Liver (tissue), 9 donors: Measurements from ENCODE around the gene ARL5A. TPM values are rescaled to one million over a fixed set of nuclear protein-coding genes. Genes with fewer than 3 reads are reported as not detected.
"Not testable (repeated sequence)": the region's sequence is repeated elsewhere in the genome, so short reads cannot be mapped to it uniquely, and the experiment has no call there.

Source experiments
- DNase-seq: peaks from one replicate; pipeline ENCODE4 v3.0.0-alpha.2; 2017; ENCODE audit warnings: low spot score
- H3K27ac ChIP-seq, 2 donors: one replicate each; pipeline ENCODE4 v1.7.0; 2013; ENCODE audit warnings: inconsistent platforms in 2 of 2, low read length in 2 of 2, control low read depth in 1 of 2, low read depth in 1 of 2, mild to moderate bottlenecking in 1 of 2
- H3K27me3 ChIP-seq, 4 donors: one replicate each; pipeline versions ENCODE4 v1.6.1 to v1.7.0; 2013; ENCODE audit warnings: low read length in 3 of 4, inconsistent platforms in 1 of 4, mild to moderate bottlenecking in 1 of 4, moderate library complexity in 1 of 4; ENCODE audit not compliant: control insufficient read depth in 4 of 4, insufficient read depth in 4 of 4
- H3K36me3 ChIP-seq, 4 donors: one replicate each; pipeline versions ENCODE4 v1.6.1 to v1.7.0; 2013; ENCODE audit warnings: low read length in 3 of 4, mild to moderate bottlenecking in 3 of 4, low read depth in 1 of 4, moderate library complexity in 1 of 4; ENCODE audit not compliant: control insufficient read depth in 4 of 4, insufficient read depth in 3 of 4
- H3K4me1 ChIP-seq, 4 donors: one replicate each; pipeline versions ENCODE4 v1.6.1 to v1.7.0; 2013; ENCODE audit warnings: low read length in 3 of 4, mild to moderate bottlenecking in 3 of 4, moderate library complexity in 1 of 4; ENCODE audit not compliant: control insufficient read depth in 4 of 4, insufficient read depth in 4 of 4
- H3K4me3 ChIP-seq, 3 donors: one replicate each; pipeline versions ENCODE4 v1.6.1 to v1.7.0; 2013; ENCODE audit warnings: low read length in 3 of 3, control low read depth in 1 of 3, low read depth in 1 of 3, mild to moderate bottlenecking in 1 of 3
- H3K9ac ChIP-seq, 2 donors: one replicate each; pipeline ENCODE4 v1.7.0; 2013; ENCODE audit warnings: low read length in 2 of 2, mild to moderate bottlenecking in 2 of 2, moderate library complexity in 2 of 2, control low read depth in 1 of 2, low read depth in 1 of 2
- H3K9me3 ChIP-seq, 4 donors: one replicate each; pipeline versions ENCODE4 v1.6.1 to v1.7.0; 2013; ENCODE audit warnings: low read length in 3 of 4; ENCODE audit not compliant: control insufficient read depth in 4 of 4
- ATF3 ChIP-seq: IDR thresholded peaks from 2 replicates; pipeline ENCODE4 v1.6.1; 2016; ENCODE audit warnings: antibody characterized with exemption
- CTCF ChIP-seq: fragments of 150-350 bp; IDR thresholded peaks from 2 replicates; pipeline ENCODE4 v1.5.1; 2017; ENCODE audit warnings: improper control_type of control experiment, low read depth, low read length; ENCODE audit not compliant: missing input control
- EGR1 ChIP-seq, 2 donors: IDR thresholded peaks; 2 replicates each; pipeline ENCODE4 v1.6.1; 2016 to 2018; ENCODE audit warnings: antibody characterized with exemption in 2 of 2, low read depth in 2 of 2
- FOXA1 ChIP-seq: IDR thresholded peaks from 2 replicates; pipeline ENCODE4 v1.6.1; 2016; ENCODE audit warnings: antibody characterized with exemption
- FOXA2 ChIP-seq: IDR thresholded peaks from 2 replicates; pipeline ENCODE4 v1.6.1; 2016; ENCODE audit warnings: antibody characterized with exemption
- GABPA ChIP-seq, 2 donors: IDR thresholded peaks in 1 of 2; conservative IDR thresholded peaks in 1 of 2; 2 replicates each; pipeline ENCODE4 v1.6.1; 2016; ENCODE audit warnings: antibody characterized with exemption in 2 of 2, mild to moderate bottlenecking in 1 of 2, moderate library complexity in 1 of 2
- HNF4A ChIP-seq, 2 donors: conservative IDR thresholded peaks; 2 replicates each; pipeline ENCODE4 v1.6.1; 2016; ENCODE audit warnings: antibody characterized with exemption in 2 of 2, mild to moderate bottlenecking in 2 of 2
- HNF4G ChIP-seq: IDR thresholded peaks from 2 replicates; pipeline ENCODE4 v1.6.1; 2016; ENCODE audit warnings: antibody characterized with exemption
- JUND ChIP-seq, 2 donors: IDR thresholded peaks; 2 replicates each; pipeline ENCODE4 v1.6.1; 2016; ENCODE audit warnings: antibody characterized with exemption in 2 of 2
- MAX ChIP-seq: IDR thresholded peaks from 2 replicates; pipeline ENCODE4 v1.6.1; 2016; ENCODE audit warnings: antibody characterized with exemption
- NR2F2 ChIP-seq: IDR thresholded peaks from 2 replicates; pipeline ENCODE4 v1.6.1; 2016; ENCODE audit warnings: antibody characterized with exemption
- RAD21 ChIP-seq, 2 donors: IDR thresholded peaks; 2 replicates each; pipeline ENCODE4 v1.6.1; 2016; ENCODE audit warnings: antibody characterized with exemption in 2 of 2, mild to moderate bottlenecking in 2 of 2
- REST ChIP-seq: IDR thresholded peaks from 2 replicates; pipeline ENCODE4 v1.6.1; 2016; ENCODE audit warnings: antibody characterized with exemption, mild to moderate bottlenecking
- RXRA ChIP-seq, 2 donors: IDR thresholded peaks; 2 replicates each; pipeline ENCODE4 v1.6.1; 2017 to 2018; ENCODE audit warnings: antibody characterized with exemption in 2 of 2, mild to moderate bottlenecking in 1 of 2
- SP1 ChIP-seq: IDR thresholded peaks from 2 replicates; pipeline ENCODE4 v1.6.1; 2018; ENCODE audit warnings: antibody characterized with exemption, mild to moderate bottlenecking
- TAF1 ChIP-seq: conservative IDR thresholded peaks from 2 replicates; pipeline ENCODE4 v1.6.1; 2016; ENCODE audit warnings: antibody characterized with exemption, mild to moderate bottlenecking
- YY1 ChIP-seq: IDR thresholded peaks from 2 replicates; pipeline ENCODE4 v1.6.1; 2016; ENCODE audit warnings: antibody characterized with exemption, mild to moderate bottlenecking
- ZBTB33 ChIP-seq: IDR thresholded peaks from 2 replicates; pipeline ENCODE4 v1.6.1; 2016; ENCODE audit warnings: antibody characterized with exemption
- WGBS: extraction: QIAGEN DNeasy Blood & Tissue Kit; methylation state at CpG from one replicate; pipeline ENCODE4 v1.1.7; 2013; 5-methylcytosine and 5-hydroxymethylcytosine counted together
- polyA plus RNA-seq, 2 donors: library from polyadenylated mRNA; stranded (reverse) in 1 of 2; unstranded in 1 of 2; fragments of 200-250 nt in 1 of 2; fragments of >200 nt in 1 of 2; fragmentation: Nextera tagmentation in 1 of 2; extraction: Ambion mirVana in 1 of 2; gene quantifications; one replicate each; pipeline versions ENCODE4 v1.2.1 to v1.2.3, GENCODE V29; 2013 to 2015
- total RNA-seq, 2 donors: library from RNA; depleted of rRNA; stranded (reverse); fragments of >200 nt; gene quantifications; one replicate each; pipeline ENCODE4 v1.2.3, GENCODE V29; 2014
- donor health status: healthy.
- donor health status: healthy.
- donor health status: healthy.
- donor health status: healthy.
- donor health status: healthy.

The ARL5A gene, protein sequence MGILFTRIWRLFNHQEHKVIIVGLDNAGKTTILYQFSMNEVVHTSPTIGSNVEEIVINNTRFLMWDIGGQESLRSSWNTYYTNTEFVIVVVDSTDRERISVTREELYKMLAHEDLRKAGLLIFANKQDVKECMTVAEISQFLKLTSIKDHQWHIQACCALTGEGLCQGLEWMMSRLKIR
- total RNA-seq (10 to 100 TPM; 26.3 to 41.6 TPM), polyA plus RNA-seq (1 to 10 TPM; 9.0 to 9.7 TPM)

DNA sequence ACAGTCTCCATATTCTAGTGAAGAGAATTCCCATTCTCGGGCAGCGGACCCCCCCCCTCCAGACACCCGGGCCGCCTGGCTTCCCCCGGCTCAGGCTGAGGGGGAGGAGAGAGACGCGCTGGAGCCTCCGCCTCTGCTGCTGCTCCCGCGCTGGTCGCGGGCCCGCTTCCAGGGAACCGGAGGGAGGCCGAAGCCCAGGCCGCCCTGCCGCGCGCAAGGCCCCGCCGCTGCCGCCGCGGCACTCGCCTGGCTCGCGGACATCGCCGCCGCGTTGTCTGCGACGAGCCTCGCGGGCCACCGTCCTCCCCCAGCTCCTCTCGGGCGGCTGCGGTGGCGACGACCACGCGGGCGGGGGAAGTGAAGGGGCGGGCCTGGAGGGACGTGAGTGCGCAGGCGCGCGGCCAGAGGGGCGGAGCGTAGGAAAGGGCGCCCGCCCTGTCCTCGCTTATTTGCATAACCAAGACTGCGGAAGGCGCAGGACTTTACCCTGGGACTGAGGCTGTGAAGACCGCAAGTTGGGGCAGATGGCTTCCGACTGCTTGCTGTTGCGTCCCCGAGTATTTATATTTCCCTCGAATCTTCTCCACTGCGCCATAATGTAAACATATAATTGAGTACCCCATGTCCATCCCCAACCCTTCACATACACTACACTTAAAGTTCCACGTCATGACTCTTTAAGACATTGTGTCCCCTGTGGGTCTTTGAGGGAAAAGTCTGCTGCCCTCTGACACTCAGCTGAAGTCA is at the start of gene ARL5A:
TSS of gene ARL5A (minus strand) at position 279 of the 747 bp plus-strand sequence. CDS start at position 34, 245 bp downstream.
- Histone ChIP-seq H3K9ac (peak within 1 kb of the TSS; percentile 42 to 99), H3K36me3 (no peaks in the 10 kb centered on the region), H3K27me3 (no peaks in the 10 kb centered on the region), H3K9me3 (no peaks in the 10 kb centered on the region), H3K27ac (peak within 1 kb of the TSS; percentile 76 to 87), H3K4me3 (peak within 1 kb of the TSS; percentile 86 to 100 (median 99)), H3K4me1 (peaks cover 6 to 18% (median 11%) of the 10 kb centered on the region in 4 donors)
- DNase-seq = peak; percentile 95
- no peak for TF ChIP-seq FOXA2
- TF ChIP-seq CTCF = no peak
- TF ChIP-seq HNF4G = peak; percentile 73
- peak in 1 of 2 donors; percentile 23 for TF ChIP-seq RAD21 (IDR thresholded peaks at IDR 0.05)
- TF ChIP-seq NR2F2 = no peak
- TF ChIP-seq GABPA (IDR thresholded peaks at IDR 0.05 in 1 of 2, conservative IDR thresholded peaks at IDR 0.05 in 1 of 2) = peak in 1 of 2 donors; percentile 47
- peak; percentile 89 for TF ChIP-seq SP1
- no peak for TF ChIP-seq FOXA1
- peak; percentile 90 for TF ChIP-seq TAF1
- no peak for TF ChIP-seq MAX
- TF ChIP-seq HNF4A (conservative IDR thresholded peaks at IDR 0.05) = peak; percentile 77 to 86
- no peak for TF ChIP-seq ZBTB33
- peak in 1 of 2 donors; percentile 30 for TF ChIP-seq RXRA (IDR thresholded peaks at IDR 0.05)
- TF ChIP-seq REST = peak; percentile 85
- TF ChIP-seq YY1 = peak; percentile 69
- TF ChIP-seq EGR1 (IDR thresholded peaks at IDR 0.05; ENCODE audit: low read depth in 2 of 2) = peak in 1 of 2 donors; percentile 20
- TF ChIP-seq JUND (IDR thresholded peaks at IDR 0.05) = peak in 1 of 2 donors; percentile 5
- TF ChIP-seq ATF3 = no peak
- WGBS = under 1% methylated on average over 64 of the region's 64 CpGs

DNA sequence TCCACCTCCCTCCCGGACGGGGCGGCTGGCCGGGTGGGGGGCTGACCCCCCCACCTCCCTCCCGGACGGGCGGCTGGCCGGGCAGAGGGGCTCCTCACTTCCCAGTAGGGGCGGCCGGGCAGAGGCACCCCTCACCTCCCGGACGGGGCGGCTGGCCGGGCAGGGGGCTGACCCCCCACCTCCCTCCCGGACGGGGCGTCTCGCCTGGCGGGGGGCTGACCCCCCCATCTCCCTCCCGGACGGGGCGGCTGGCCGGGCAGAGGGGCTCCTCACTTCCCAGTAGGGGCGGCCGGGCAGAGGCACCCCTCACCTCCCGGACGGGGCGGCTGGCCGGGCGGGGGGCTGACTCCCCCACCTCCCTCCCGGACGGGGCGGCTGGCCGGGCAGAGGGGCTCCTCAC is 47.4 kb upstream of the ARL5A start:
- H3K4me3 ChIP-seq, DNase-seq, H3K27ac ChIP-seq, H3K9ac ChIP-seq, H3K36me3 ChIP-seq, H3K4me1 ChIP-seq, H3K27me3 ChIP-seq, H3K9me3 ChIP-seq: not testable (repeated sequence)
- 89% methylated on average over 20 of the region's 34 CpGs for WGBS
